Pancreas (tissue), 10 donors: ENCODE data around the gene CCSER1. TPM values are rescaled to one million over a fixed set of nuclear protein-coding genes. Genes with fewer than 3 reads are reported as not detected.
"Not testable (repeated sequence)": the region's sequence is repeated elsewhere in the genome, so short reads cannot be mapped to it uniquely, and the experiment has no call there.

ENCODE experiments used
- ATAC-seq, 4 donors: fragments of 200-7000 bp; cut with Tn5 transposase; one replicate each; pipeline versions ENCODE4 v1.8.0 to v1.9.1; 2020; ENCODE audit warnings: mild to moderate bottlenecking in 4 of 4, moderate library complexity in 4 of 4
- DNase-seq, 6 donors: peaks; one replicate each; pipeline ENCODE4 v3.0.0-alpha.2; 2020
- FAIRE-seq: peaks from 2 replicates; lab custom pipeline; 2012; peaks lifted over from hg19 to GRCh38; lab: Jason Lieb, UNC
- H3K27ac ChIP-seq, 4 donors: fragments of 200-600 bp; sonication (generic); 1 replicate in 3 of 4; 2 replicates in 1 of 4; pipeline versions ENCODE4 v1.5.0 to v1.8.0; 2020
- H3K27me3 ChIP-seq, 4 donors: fragments of 200-600 bp; one replicate each; pipeline ENCODE4 v1.8.0; 2021
- H3K36me3 ChIP-seq, 3 donors: fragments of 200-600 bp; sonication (generic) in 1 of 3; one replicate each; pipeline versions ENCODE4 v1.5.0 to v1.8.0; 2020 to 2021
- H3K4me1 ChIP-seq, 3 donors: fragments of 200-600 bp; one replicate each; pipeline ENCODE4 v1.8.0; 2021
- H3K4me3 ChIP-seq, 4 donors: fragments of 200-600 bp; sonication (generic) in 2 of 4; one replicate each; pipeline versions ENCODE4 v1.5.0 to v1.8.0; 2020 to 2021
- H3K9me3 ChIP-seq, 4 donors: fragments of 200-600 bp; one replicate each; pipeline ENCODE4 v1.8.0; 2021
- WGBS, 2 donors: extraction: QIAGEN DNeasy Blood & Tissue Kit; methylation state at CpG; one replicate each; pipeline ENCODE4 v1.1.7; 2013; 5-methylcytosine and 5-hydroxymethylcytosine counted together
- intact Hi-C, 3 donors: fragments of 100-400 bp; cut with DNase I; formaldehyde crosslinking; loops; one replicate each; pipeline versions ENCODE4 v1.11.1 to v1.14.2; 2022
- polyA plus RNA-seq, 2 donors: library from polyadenylated mRNA; stranded (reverse); fragments of 200-250 nt; gene quantifications; one replicate each; pipeline ENCODE4 v1.2.3, GENCODE V29; 2013
- total RNA-seq, 6 donors: library from RNA; stranded (reverse); fragmentation: NEBNext Ultra II Directional in 4 of 6; extraction: Animal tissue kit (Norgen Biotek cat#: 25700) in 4 of 6; gene quantifications; one replicate each; pipeline versions ENCODE4 v1.2.1 to v1.2.4, GENCODE V29; 2021 to 2023
- TF ChIP-seq, protein P1 (sequence below), 4 donors: fragments of 200-600 bp; sonication (generic) in 3 of 4; IDR thresholded peaks; one replicate each; pipeline versions ENCODE4 v1.5.0 to v1.8.0; 2021; ENCODE audit warnings: antibody characterized with exemption in 4 of 4
- donor health status: healthy with polysubstance abuse.
- donor health status: DM: no; HTN: no; CAD: no; lungs with moderate emphysema.
- donor health status: DM: no; HTN: no; CAD: no.
- donor health status: control.
- donor health status: control.
- donor health status: Bipolar disorder and iron deficiency.
- donor health status: DM: yes; HTN: yes; CAD: no.
- donor health status: DM: no; HTN: no; CAD: no.
- donor health status: DM: no; HTN: no; CAD: no.
- donor health status: DM: yes; HTN: yes; CAD: no.

CCSER1 gene
- total and polyA plus RNA-seq, 8 donors = 0.99 to 12.7 (median 5.1) TPM

DNA sequence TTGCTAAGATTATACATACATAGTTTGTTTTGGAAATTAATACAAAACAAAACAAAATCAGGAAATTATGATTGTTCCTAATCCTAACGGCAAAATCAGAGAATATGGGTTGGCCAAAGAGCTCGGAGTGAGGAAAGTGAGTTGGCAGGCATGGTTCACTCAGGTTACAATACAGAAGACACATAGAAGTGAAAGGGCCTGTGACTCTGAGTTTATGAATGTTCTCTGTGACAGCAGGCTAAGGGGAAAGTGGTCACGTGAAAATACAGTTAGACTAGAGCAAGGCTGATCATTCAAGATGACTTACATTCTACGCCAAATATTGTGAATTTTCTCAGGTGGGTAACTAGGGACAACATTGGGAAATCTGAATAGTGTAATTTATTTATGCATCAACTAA, 1001.3 kb downstream of the CCSER1 start:
- TF ChIP-seq, protein P1, sequence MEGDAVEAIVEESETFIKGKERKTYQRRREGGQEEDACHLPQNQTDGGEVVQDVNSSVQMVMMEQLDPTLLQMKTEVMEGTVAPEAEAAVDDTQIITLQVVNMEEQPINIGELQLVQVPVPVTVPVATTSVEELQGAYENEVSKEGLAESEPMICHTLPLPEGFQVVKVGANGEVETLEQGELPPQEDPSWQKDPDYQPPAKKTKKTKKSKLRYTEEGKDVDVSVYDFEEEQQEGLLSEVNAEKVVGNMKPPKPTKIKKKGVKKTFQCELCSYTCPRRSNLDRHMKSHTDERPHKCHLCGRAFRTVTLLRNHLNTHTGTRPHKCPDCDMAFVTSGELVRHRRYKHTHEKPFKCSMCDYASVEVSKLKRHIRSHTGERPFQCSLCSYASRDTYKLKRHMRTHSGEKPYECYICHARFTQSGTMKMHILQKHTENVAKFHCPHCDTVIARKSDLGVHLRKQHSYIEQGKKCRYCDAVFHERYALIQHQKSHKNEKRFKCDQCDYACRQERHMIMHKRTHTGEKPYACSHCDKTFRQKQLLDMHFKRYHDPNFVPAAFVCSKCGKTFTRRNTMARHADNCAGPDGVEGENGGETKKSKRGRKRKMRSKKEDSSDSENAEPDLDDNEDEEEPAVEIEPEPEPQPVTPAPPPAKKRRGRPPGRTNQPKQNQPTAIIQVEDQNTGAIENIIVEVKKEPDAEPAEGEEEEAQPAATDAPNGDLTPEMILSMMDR (IDR thresholded peaks at IDR 0.05) = no peak
- intact Hi-C loops = no loop called here
- H3K36me3 ChIP-seq = no peaks in the 10 kb centered on the region
- FAIRE-seq = no peak
- H3K4me3 ChIP-seq = no peak overlapping the region
- DNase-seq = no peak
- no peaks in the 10 kb centered on the region for H3K4me1 ChIP-seq
- ATAC-seq = no peak
- H3K27me3 ChIP-seq = no peaks in the 10 kb centered on the region
- no peak overlapping the region for H3K27ac ChIP-seq
- no peaks in the 10 kb centered on the region for H3K9me3 ChIP-seq
- 86 to 89% methylated on average over 4 of the region's 4 CpGs for WGBS, 2 donors

DNA sequence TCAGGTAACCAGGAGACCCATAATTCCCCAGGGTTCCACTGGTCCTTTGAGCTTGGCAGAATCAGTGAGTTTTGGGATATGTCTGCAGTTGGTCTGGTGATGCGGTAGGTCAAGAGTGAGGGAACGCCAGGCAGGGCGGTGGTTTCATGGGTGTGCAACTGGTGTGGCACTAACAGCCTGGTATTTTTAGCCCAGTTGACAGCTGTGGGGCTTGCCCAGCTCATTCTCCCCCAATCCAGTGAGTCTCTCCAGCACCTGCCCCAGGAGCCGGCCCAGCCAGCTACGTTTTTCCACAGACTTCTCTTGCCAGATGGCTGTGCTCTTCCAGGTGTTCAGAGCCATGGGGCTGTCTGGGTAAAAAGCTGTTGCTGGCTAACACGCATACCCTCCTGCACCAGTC, 1019.9 kb downstream of the CCSER1 start:
- H3K27me3 ChIP-seq = no peaks in the 10 kb centered on the region
- intact Hi-C loops = no loop called here
- H3K4me3 ChIP-seq = no peak overlapping the region
- TF ChIP-seq, protein P1 (IDR thresholded peaks at IDR 0.05) = no peak
- ATAC-seq (no peak), DNase-seq (peak in 1 of 6 donors; percentile 12), FAIRE-seq (no peak)
- peaks cover 0 to 3% (median 0%) of the 10 kb centered on the region in 4 donors for H3K9me3 ChIP-seq
- no peak overlapping the region for H3K27ac ChIP-seq
- 68 to 87% methylated on average over 6 of the region's 6 CpGs for whole genome bisulfite sequencing, 2 donors
- H3K4me1 ChIP-seq = no peaks in the 10 kb centered on the region
- no peaks in the 10 kb centered on the region for H3K36me3 ChIP-seq

DNA sequence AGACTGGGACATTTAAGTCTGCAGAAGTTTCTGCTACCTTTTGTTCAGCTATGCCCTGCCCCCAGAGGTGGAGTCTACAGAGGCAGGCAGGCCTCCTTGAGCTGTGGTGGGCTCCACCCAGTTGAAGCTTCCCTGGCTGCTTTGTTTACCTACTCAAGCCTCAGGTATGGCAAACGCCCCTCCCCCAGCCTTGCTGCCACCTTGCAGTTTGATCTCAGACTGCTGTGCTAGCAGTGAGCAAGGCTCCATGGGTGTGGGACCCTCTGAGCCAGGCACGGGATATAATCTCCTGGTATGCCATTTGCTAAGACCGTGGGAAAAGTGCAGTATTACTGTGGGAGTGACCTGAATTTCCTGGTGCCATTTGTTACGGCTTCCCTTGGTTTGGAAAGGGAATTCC, 1026.8 kb downstream of the CCSER1 start:
- H3K36me3 ChIP-seq, H3K4me3 ChIP-seq, FAIRE-seq, intact Hi-C loops, H3K27ac ChIP-seq, H3K9me3 ChIP-seq, H3K27me3 ChIP-seq, ATAC-seq, H3K4me1 ChIP-seq: not testable (repeated sequence)
- DNase-seq = peak in 1 of 6 donors; percentile 31
- 82 to 91% methylated on average over 4 of the region's 4 CpGs for WGBS, 2 donors

DNA sequence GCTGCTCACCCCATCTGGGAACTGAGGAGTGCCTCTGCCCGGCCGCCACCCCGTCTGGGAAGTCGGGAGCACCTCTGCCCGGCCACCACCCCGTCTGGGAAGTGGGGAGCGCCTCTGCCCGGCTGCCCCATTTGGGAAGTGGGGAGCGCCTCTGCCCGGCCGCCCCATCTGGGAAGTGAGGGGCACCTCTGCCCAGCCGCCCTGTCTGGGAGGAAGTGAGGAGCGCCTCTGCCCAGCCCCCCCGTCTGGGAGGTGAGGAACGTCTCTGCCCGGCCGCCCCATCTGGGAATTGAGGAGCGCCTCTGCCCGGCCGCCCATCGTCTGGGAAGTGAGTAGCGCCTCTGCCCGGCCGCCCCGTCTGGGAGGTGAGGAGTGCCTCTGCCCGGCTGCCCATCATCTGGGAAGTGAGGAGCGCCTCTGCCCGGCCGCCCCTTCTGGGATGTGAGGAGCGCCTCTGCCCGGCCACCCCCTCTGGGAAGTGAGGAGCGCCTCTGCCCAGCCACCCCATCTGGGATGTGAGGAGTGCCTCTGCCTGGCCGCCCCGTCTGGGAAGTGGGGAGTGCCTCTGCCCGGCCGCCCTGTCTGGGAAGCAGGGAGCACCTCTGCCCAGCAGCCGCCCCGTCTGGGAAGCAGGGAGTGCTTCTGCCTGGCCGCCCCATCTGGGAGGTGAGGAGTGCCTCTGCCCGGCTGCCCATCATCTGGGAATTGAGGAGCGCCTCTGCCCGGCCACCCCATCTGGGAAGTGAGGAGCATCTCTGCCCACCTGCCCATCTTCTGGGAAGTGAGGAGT, 1040.9 kb downstream of the CCSER1 start:
- ATAC-seq = not testable (repeated sequence)

DNA sequence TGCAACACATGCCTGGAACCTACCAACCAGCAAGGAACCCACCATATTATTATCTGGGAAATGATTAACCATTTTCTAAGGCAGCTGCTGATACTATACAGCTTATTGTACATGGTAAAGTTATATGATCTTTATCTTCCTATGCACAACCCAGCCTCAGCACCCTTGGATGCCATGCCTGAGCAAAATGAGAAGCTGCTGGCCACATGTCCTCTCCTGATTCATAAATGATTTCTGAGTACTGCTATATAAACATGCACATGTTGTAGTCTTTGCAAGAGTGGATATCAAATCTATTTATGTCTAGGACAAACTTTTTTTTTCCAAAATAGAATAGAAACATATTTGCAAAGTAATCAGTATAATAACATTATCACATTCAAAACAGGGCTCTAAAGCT, 1043.6 kb downstream of the CCSER1 start:
- DNase-seq (no peak), FAIRE-seq (no peak), ATAC-seq (no peak)
- TF ChIP-seq, protein P1 (IDR thresholded peaks at IDR 0.05) = no peak
- Histone ChIP-seq H3K4me3 (no peak overlapping the region), H3K4me1 (no peaks in the 10 kb centered on the region), H3K36me3 (no peaks in the 10 kb centered on the region), H3K27me3 (no peaks in the 10 kb centered on the region), H3K27ac (no peak overlapping the region), H3K9me3 (no peaks in the 10 kb centered on the region)
- intact Hi-C loops = loop anchor here in 1 of 3 donors (10.0 kb wide), 1 partner anchor 256 kb away; no protein-coding TSS in a partner anchor

More for the DNA sequence above, 1040.9 kb downstream of the CCSER1 start:
- H3K27me3 ChIP-seq, H3K4me1 ChIP-seq, intact Hi-C loops, H3K27ac ChIP-seq, H3K9me3 ChIP-seq, H3K4me3 ChIP-seq, FAIRE-seq, H3K36me3 ChIP-seq: not testable (repeated sequence)
- DNase-seq = peak in 1 of 6 donors; percentile 68
- 91 to 96% methylated on average over 42 of the region's 42 CpGs for WGBS, 2 donors

DNA sequence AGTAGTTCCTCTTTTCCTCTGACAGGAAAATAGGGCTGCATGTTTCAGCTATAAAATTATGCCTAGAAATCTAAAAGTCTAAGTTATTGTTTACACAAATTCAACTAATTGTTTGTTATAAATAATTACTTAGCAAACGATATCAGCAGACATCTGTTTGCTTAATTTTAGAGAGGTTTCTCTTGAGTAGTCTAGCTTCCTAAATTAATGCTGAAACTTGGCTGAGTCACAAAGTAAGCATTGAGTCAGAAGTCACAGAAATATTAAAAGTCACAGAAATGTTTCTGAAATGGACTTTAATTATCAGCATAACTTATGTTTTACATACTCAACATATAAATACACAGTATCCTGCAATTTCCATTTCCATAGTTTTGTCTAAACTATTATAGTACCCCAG, 1044.0 kb downstream of the CCSER1 start:
- ATAC-seq (no peak), DNase-seq (no peak), FAIRE-seq (no peak)
- 23 to 31% methylated on average over 1 of the region's 1 CpG for WGBS, 2 donors
- no peak overlapping the region for H3K4me3 ChIP-seq
- intact Hi-C loops = loop anchor here in 1 of 3 donors (10.0 kb wide), 1 partner anchor 256 kb away; no protein-coding TSS in a partner anchor
- no peaks in the 10 kb centered on the region for H3K9me3 ChIP-seq
- H3K4me1 ChIP-seq = no peaks in the 10 kb centered on the region
- TF ChIP-seq, protein P1 (IDR thresholded peaks at IDR 0.05) = no peak
- H3K36me3 ChIP-seq = no peaks in the 10 kb centered on the region
- no peak overlapping the region for H3K27ac ChIP-seq
- H3K27me3 ChIP-seq = no peaks in the 10 kb centered on the region

DNA sequence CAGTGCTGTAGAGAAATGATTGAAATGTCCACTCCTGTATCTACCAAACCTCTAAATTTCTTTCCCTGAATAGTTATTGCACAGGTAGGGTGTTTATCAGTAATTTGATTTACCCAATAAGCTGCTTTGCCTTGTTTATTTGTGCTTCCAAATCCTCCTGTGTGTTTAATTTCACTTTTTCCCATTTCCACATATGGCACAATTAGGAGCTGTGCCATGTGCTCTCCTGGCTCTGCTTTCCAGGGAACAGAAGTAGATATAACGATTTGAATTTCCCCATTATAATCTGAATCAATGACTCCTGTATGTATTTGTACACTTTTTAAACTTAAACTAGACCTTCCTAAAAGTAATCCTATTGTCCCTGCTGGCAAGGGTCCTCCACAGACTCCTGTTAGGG, 1057.9 kb downstream of the CCSER1 start:
- FAIRE-seq, H3K4me3 ChIP-seq, ATAC-seq, H3K27me3 ChIP-seq, DNase-seq, H3K9me3 ChIP-seq, H3K27ac ChIP-seq, H3K4me1 ChIP-seq, intact Hi-C loops, H3K36me3 ChIP-seq: not testable (repeated sequence)
- 75 to 77% methylated on average over 1 of the region's 1 CpG for WGBS, 2 donors
